NCI-H2171 (cell line): ENCODE data around the gene TRIM3.

Source experiments
- DNase-seq: peaks from one replicate; lab custom pipeline; 2025; lab: John Stamatoyannopoulos, UW

Gene TRIM3

DNA sequence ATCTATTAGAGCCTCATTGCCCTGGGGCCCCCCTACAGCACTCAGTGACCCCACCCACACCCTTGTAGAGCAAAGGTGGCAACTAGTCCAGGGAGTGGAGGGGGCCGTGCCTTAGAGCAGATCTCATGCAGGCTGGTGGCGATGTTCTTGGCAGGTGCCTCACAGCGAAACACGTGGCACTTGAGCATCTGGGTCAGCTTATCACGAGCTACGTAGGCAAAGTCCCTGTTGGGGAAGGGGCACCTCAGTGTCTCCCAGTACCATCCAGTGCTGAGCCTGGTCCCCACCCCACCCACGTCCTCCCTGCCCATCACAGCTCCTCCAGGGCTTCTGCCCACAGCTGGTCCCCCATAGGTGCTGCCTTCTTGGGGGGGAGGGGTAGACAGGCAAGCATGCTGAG, 72.3 kb downstream of the TRIM3 start:
- no peak for DNase-seq

DNA sequence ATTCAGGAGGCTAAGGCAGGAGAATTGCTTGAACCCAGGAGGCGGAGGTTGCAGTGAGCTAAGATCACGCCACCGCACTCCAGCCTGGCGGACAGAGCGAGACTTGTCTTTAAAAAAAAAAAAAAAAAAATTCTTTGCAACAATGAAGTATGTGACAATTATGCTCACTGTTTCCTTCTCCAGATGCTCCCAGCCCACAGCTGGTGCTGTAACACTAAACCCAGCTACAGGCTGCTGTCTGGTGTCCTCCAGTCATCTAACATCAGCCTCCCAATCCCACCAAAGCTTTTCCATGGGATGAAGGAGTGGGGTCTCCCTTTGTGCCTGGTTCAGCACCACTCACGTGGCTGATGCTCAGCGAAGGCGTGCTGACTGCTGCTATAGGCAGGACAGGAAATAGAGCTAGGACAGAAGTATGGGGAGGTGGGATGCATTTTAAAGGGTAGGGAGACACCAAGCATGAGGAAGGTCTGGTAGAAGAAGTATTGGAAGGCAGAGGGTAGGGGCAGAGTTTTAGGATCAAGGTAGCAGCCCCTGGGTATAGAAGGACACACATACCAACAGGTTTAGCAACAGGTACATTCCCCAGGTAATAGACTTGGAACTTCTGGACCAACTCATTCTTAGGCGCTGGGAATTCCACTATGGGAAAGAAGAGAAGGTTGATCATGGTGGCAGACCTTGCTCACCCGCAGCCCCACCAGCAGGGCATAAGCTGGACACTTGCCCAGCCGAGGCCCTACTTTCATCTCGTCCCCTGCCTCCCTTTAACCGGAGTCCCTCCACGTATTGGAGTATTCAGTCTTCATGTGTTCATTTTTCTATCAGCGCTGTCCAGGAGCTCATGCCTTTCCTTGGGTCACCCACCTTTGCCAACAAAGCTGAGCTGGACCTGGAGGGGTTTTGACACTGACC, 73.1 kb downstream of the TRIM3 start:
- DNase-seq: no peak
